Measurements from ENCODE around the gene OTOP3.

OTOP3 gene

GRCh38 chr17:74917430-74917829 is 18.3 kb upstream of the OTOP3 start:
- TF ChIP-seq TAF1 (IDR thresholded peaks at IDR 0.05; ENCODE audit: low read depth, low read length) (no peak), POLR2A (IDR thresholded peaks at IDR 0.05; ENCODE audit: low read depth, low read length) (no peak), POLR2AphosphoS5 (IDR thresholded peaks at IDR 0.05; ENCODE audit: low read depth, low read length) (no peak), PAX5 (IDR thresholded peaks at IDR 0.05; ENCODE audit: insufficient read depth, low read length, severe bottlenecking) (no peak), POU2F2 (IDR thresholded peaks at IDR 0.05; ENCODE audit: low read depth, low read length) (no peak), SPI1 (IDR thresholded peaks at IDR 0.05; ENCODE audit: low read depth, low read length) (no peak)
- DNase-seq (ENCODE audit: insufficient read length, low spot score): no peak
- FAIRE-seq: no peak

GRCh38 chr17:74918906-74919305 is 16.8 kb upstream of the OTOP3 start:
- DNase-seq (ENCODE audit: insufficient read length, low spot score): no peak
- no peak for TF ChIP-seq PAX5 (IDR thresholded peaks at IDR 0.05; ENCODE audit: insufficient read depth, low read length, severe bottlenecking)
- TF ChIP-seq POLR2AphosphoS5 (IDR thresholded peaks at IDR 0.05; ENCODE audit: low read depth, low read length): no peak
- no peak for TF ChIP-seq POLR2A (IDR thresholded peaks at IDR 0.05; ENCODE audit: low read depth, low read length)
- TF ChIP-seq TAF1 (IDR thresholded peaks at IDR 0.05; ENCODE audit: low read depth, low read length): no peak
- no peak for TF ChIP-seq POU2F2 (IDR thresholded peaks at IDR 0.05; ENCODE audit: low read depth, low read length)
- TF ChIP-seq SPI1 (IDR thresholded peaks at IDR 0.05; ENCODE audit: low read depth, low read length): no peak
- no peak for FAIRE-seq

- DNase-seq (ENCODE audit: insufficient read length, low spot score) (no peak), FAIRE-seq (no peak)
- TF ChIP-seq POLR2A (IDR thresholded peaks at IDR 0.05; ENCODE audit: low read depth, low read length) (no peak), POLR2AphosphoS5 (IDR thresholded peaks at IDR 0.05; ENCODE audit: low read depth, low read length) (no peak), TAF1 (IDR thresholded peaks at IDR 0.05; ENCODE audit: low read depth, low read length) (no peak), SPI1 (IDR thresholded peaks at IDR 0.05; ENCODE audit: low read depth, low read length) (no peak), POU2F2 (IDR thresholded peaks at IDR 0.05; ENCODE audit: low read depth, low read length) (no peak), PAX5 (IDR thresholded peaks at IDR 0.05; ENCODE audit: insufficient read depth, low read length, severe bottlenecking) (no peak)
Observed at GRCh38 chr17:74919440-74920305, 16.0 kb upstream of the OTOP3 start.

GRCh38 chr17:74920306-74920620 is 15.4 kb upstream of the OTOP3 start:
- TF ChIP-seq TAF1 (IDR thresholded peaks at IDR 0.05; ENCODE audit: low read depth, low read length) (no peak), POLR2A (IDR thresholded peaks at IDR 0.05; ENCODE audit: low read depth, low read length) (no peak), PAX5 (IDR thresholded peaks at IDR 0.05; ENCODE audit: insufficient read depth, low read length, severe bottlenecking) (no peak), POU2F2 (IDR thresholded peaks at IDR 0.05; ENCODE audit: low read depth, low read length) (no peak), POLR2AphosphoS5 (IDR thresholded peaks at IDR 0.05; ENCODE audit: low read depth, low read length) (no peak), SPI1 (IDR thresholded peaks at IDR 0.05; ENCODE audit: low read depth, low read length) (no peak)
- no peak for DNase-seq (ENCODE audit: insufficient read length, low spot score)
- no peak for FAIRE-seq

GRCh38 chr17:74920642-74921025 is 15.1 kb upstream of the OTOP3 start:
- FAIRE-seq: no peak
- DNase-seq (ENCODE audit: insufficient read length, low spot score): no peak
- TF ChIP-seq POU2F2 (IDR thresholded peaks at IDR 0.05; ENCODE audit: low read depth, low read length) (no peak), TAF1 (IDR thresholded peaks at IDR 0.05; ENCODE audit: low read depth, low read length) (no peak), PAX5 (IDR thresholded peaks at IDR 0.05; ENCODE audit: insufficient read depth, low read length, severe bottlenecking) (no peak), SPI1 (IDR thresholded peaks at IDR 0.05; ENCODE audit: low read depth, low read length) (no peak), POLR2AphosphoS5 (IDR thresholded peaks at IDR 0.05; ENCODE audit: low read depth, low read length) (no peak), POLR2A (IDR thresholded peaks at IDR 0.05; ENCODE audit: low read depth, low read length) (no peak)

GRCh38 chr17:74921026-74921681 is 14.5 kb upstream of the OTOP3 start:
- DNase-seq (ENCODE audit: insufficient read length, low spot score): no peak
- no peak for TF ChIP-seq SPI1 (IDR thresholded peaks at IDR 0.05; ENCODE audit: low read depth, low read length)
- TF ChIP-seq POLR2AphosphoS5 (IDR thresholded peaks at IDR 0.05; ENCODE audit: low read depth, low read length): no peak
- no peak for TF ChIP-seq PAX5 (IDR thresholded peaks at IDR 0.05; ENCODE audit: insufficient read depth, low read length, severe bottlenecking)
- TF ChIP-seq TAF1 (IDR thresholded peaks at IDR 0.05; ENCODE audit: low read depth, low read length): no peak
- no peak for TF ChIP-seq POLR2A (IDR thresholded peaks at IDR 0.05; ENCODE audit: low read depth, low read length)
- TF ChIP-seq POU2F2 (IDR thresholded peaks at IDR 0.05; ENCODE audit: low read depth, low read length): no peak
- no peak for FAIRE-seq

DNA sequence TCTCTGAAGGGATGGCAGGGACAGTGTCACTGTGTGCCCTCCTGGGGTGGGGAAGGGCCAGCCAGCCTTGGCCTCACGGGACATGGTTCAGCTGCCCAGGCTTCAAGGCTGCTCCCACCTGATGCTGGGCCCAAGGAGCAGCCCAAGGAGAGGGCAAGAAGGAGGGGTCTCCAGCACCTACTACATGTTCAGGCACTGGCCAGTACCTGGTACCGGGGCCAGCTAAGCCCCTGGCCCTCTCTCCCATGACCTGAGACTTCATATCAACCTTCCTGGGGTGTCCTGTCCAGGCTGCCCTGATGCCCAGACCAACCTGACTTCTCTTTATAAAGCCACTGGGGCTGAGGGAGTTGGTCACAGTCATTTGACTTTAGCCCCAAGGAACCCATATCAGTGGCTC is 13.9 kb upstream of the OTOP3 start:
- FAIRE-seq (no peak), DNase-seq (ENCODE audit: insufficient read length, low spot score) (no peak)
- TF ChIP-seq POU2F2 (IDR thresholded peaks at IDR 0.05; ENCODE audit: low read depth, low read length) (no peak), SPI1 (IDR thresholded peaks at IDR 0.05; ENCODE audit: low read depth, low read length) (no peak), TAF1 (IDR thresholded peaks at IDR 0.05; ENCODE audit: low read depth, low read length) (no peak), PAX5 (IDR thresholded peaks at IDR 0.05; ENCODE audit: insufficient read depth, low read length, severe bottlenecking) (no peak), POLR2A (IDR thresholded peaks at IDR 0.05; ENCODE audit: low read depth, low read length) (no peak), POLR2AphosphoS5 (IDR thresholded peaks at IDR 0.05; ENCODE audit: low read depth, low read length) (no peak)

- DNase-seq (ENCODE audit: insufficient read length, low spot score) (no peak), FAIRE-seq (no peak)
Observed at GRCh38 chr17:74922172-74922571, 13.5 kb upstream of the OTOP3 start.

More at GRCh38 chr17:74922172-74922571, 13.5 kb upstream of the OTOP3 start:
- TF ChIP-seq TAF1 (IDR thresholded peaks at IDR 0.05; ENCODE audit: low read depth, low read length): no peak
- no peak for TF ChIP-seq SPI1 (IDR thresholded peaks at IDR 0.05; ENCODE audit: low read depth, low read length)
- TF ChIP-seq PAX5 (IDR thresholded peaks at IDR 0.05; ENCODE audit: insufficient read depth, low read length, severe bottlenecking): no peak
- no peak for TF ChIP-seq POLR2A (IDR thresholded peaks at IDR 0.05; ENCODE audit: low read depth, low read length)
- TF ChIP-seq POU2F2 (IDR thresholded peaks at IDR 0.05; ENCODE audit: low read depth, low read length): no peak
- TF ChIP-seq POLR2AphosphoS5 (IDR thresholded peaks at IDR 0.05; ENCODE audit: low read depth, low read length): no peak
